ENCODE measurements around the gene ULK1. TPM values are rescaled to one million over a fixed set of nuclear protein-coding genes. Genes with fewer than 3 reads are reported as not detected.

Gene ULK1
- total RNA-seq, 1 experiment from 2014 or later = 15.7 TPM

DNA sequence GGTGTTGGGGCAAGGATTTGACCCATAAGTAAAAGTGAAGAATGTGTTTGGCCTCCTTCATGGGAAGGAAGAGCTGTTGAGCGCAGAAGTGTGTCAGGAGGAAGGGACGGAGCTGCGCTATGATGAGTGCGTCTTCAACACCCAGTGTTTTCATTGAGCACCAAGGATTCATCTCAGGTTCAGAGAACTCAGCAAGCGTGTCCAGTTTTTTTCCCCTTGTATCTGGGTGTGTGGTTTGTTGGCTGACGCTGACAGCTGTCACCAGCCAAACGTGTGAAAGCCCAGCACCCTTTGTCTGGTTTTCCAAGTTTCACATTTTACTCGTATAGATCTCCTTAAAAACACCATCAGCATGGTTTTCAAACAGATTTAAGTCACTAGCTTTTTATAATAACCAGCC, 67.6 kb downstream of the ULK1 start:
- no peak overlapping the region for H3K4me2 ChIP-seq (ENCODE audit: low read length)
- H3K27ac ChIP-seq (ENCODE audit: low read length) = no peak overlapping the region
- CTCF ChIA-PET = no interaction called here
- POLR2A ChIA-PET (ENCODE audit: unreplicated experiment) = no interaction called here
- peaks cover 87% of the 10 kb centered on the region for H3K79me2 ChIP-seq (ENCODE audit: low read length)
- H3K4me1 ChIP-seq (ENCODE audit: insufficient read depth, low read length) = peaks cover 28% of the 10 kb centered on the region
- no peak overlapping the region for H2AFZ ChIP-seq (ENCODE audit: low read length)
- peaks cover 53% of the 10 kb centered on the region for H4K20me1 ChIP-seq (ENCODE audit: low read length)
- no peaks in the 10 kb centered on the region for H3K9me3 ChIP-seq (ENCODE audit: low read length)
- H3K36me3 ChIP-seq (ENCODE audit: low read depth, low read length) = peaks cover 7% of the 10 kb centered on the region
- BruUV-seq (replicated peaks) = no TSS peak
- H3K4me3 ChIP-seq (ENCODE audit: low read length) = no peak overlapping the region
- intact Hi-C loops (cut with micrococcal nuclease) = no loop called here
- no peak for TF ChIP-seq EZH2 (IDR thresholded peaks at IDR 0.05; ENCODE audit: low read length, unreplicated experiment)
- TF ChIP-seq CTCF (conservative IDR thresholded peaks at IDR 0.05; ENCODE audit: low read depth, low read length) = no peak
- no peaks in the 10 kb centered on the region for H3K9me2 ChIP-seq (replicated peaks; ENCODE audit: low read length)
- peaks cover 5% of the 10 kb centered on the region for H3F3A ChIP-seq (ENCODE audit: low read length, unreplicated experiment)
- no peaks in the 10 kb centered on the region for H3K27me3 ChIP-seq (ENCODE audit: low read length)
- H3K9ac ChIP-seq (ENCODE audit: low read length) = no peak overlapping the region
- DNase-seq (no peak), ATAC-seq (no peak)

GRCh38 chr12:131963381-131963780, 69.0 kb downstream of the ULK1 start:
- Histone ChIP-seq H3K4me2 (ENCODE audit: low read length) (no peak overlapping the region), H4K20me1 (ENCODE audit: low read length) (peaks cover 46% of the 10 kb centered on the region), H3K27ac (ENCODE audit: low read length) (no peak overlapping the region), H3K9me2 (replicated peaks; ENCODE audit: low read length) (no peaks in the 10 kb centered on the region), H3K4me1 (ENCODE audit: insufficient read depth, low read length) (peaks cover 28% of the 10 kb centered on the region), H3K4me3 (ENCODE audit: low read length) (no peak overlapping the region), H3K27me3 (ENCODE audit: low read length) (no peaks in the 10 kb centered on the region), H3F3A (ENCODE audit: low read length, unreplicated experiment) (peaks cover 5% of the 10 kb centered on the region), H3K9me3 (ENCODE audit: low read length) (no peaks in the 10 kb centered on the region), H3K36me3 (ENCODE audit: low read depth, low read length) (peaks cover 7% of the 10 kb centered on the region), H2AFZ (ENCODE audit: low read length) (no peak overlapping the region), H3K9ac (ENCODE audit: low read length) (no peak overlapping the region), H3K79me2 (ENCODE audit: low read length) (peaks cover 87% of the 10 kb centered on the region)
- ATAC-seq (no peak), DNase-seq (no peak)
- intact Hi-C loops (cut with micrococcal nuclease) = no loop called here
- TF ChIP-seq EZH2 (IDR thresholded peaks at IDR 0.05; ENCODE audit: low read length, unreplicated experiment) (no peak), CTCF (conservative IDR thresholded peaks at IDR 0.05; ENCODE audit: low read depth, low read length) (no peak), EZH2phosphoT487 (IDR thresholded peaks at IDR 0.05; ENCODE audit: borderline replicate concordance, low read length) (no peak)
- ChIA-PET POLR2A (ENCODE audit: unreplicated experiment) (interaction anchor here (0.6 kb wide), 1 partner anchor 17 kb away, joined by 5 read pairs; no protein-coding TSS in a partner anchor), CTCF (no interaction called here)
- BruUV-seq (replicated peaks) = no TSS peak

DNA sequence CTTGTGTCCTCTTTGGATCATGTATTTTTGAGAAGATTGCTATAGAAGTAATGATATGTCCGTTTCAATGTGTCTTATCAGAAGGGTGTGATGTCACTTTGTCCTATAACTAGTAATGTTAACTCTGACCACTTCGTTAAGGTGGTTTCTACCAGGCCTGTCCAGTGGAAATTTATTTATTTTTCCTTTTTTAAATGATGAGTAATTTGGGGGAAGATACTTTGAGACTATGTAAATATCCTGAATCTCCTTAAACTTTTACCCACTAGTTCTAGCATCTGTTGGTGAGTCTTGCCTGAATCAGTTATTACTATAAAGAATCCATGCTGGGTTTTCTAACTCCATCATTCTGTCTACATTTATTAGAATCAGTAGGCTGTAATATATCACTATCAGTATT, 70.7 kb downstream of the ULK1 start:
- peak overlapping the region; percentile 65 for H3K4me2 ChIP-seq (ENCODE audit: low read length)
- DNase-seq (peak; percentile 79), ATAC-seq (peak; percentile 98)
- H3K9ac ChIP-seq (ENCODE audit: low read length) = 0 out of 2 replicates have a peak overlapping the region, but pooled peaks have one; percentile 2
- ChIA-PET CTCF (no interaction called here), POLR2A (ENCODE audit: unreplicated experiment) (no interaction called here)
- intact Hi-C loops (cut with micrococcal nuclease) = loop anchor here (1.0 kb wide), 1 partner anchor 15 kb away; no protein-coding TSS in a partner anchor
- H3K79me2 ChIP-seq (ENCODE audit: low read length) = peaks cover 87% of the 10 kb centered on the region
- no peak for TF ChIP-seq CTCF (conservative IDR thresholded peaks at IDR 0.05; ENCODE audit: low read depth, low read length)
- no peak for TF ChIP-seq EZH2phosphoT487 (IDR thresholded peaks at IDR 0.05; ENCODE audit: borderline replicate concordance, low read length)
- no peak for TF ChIP-seq EZH2 (IDR thresholded peaks at IDR 0.05; ENCODE audit: low read length, unreplicated experiment)
- peaks cover 5% of the 10 kb centered on the region for H3F3A ChIP-seq (ENCODE audit: low read length, unreplicated experiment)
- no peak overlapping the region for H2AFZ ChIP-seq (ENCODE audit: low read length)
- peaks cover 28% of the 10 kb centered on the region for H3K4me1 ChIP-seq (ENCODE audit: insufficient read depth, low read length)
- H3K36me3 ChIP-seq (ENCODE audit: low read depth, low read length) = peaks cover 7% of the 10 kb centered on the region
- peaks cover 37% of the 10 kb centered on the region for H4K20me1 ChIP-seq (ENCODE audit: low read length)
- peak overlapping the region; percentile 39 for H3K4me3 ChIP-seq (ENCODE audit: low read length)
- H3K27me3 ChIP-seq (ENCODE audit: low read length) = no peaks in the 10 kb centered on the region
- peak overlapping the region; percentile 71 for H3K27ac ChIP-seq (ENCODE audit: low read length)
- no peaks in the 10 kb centered on the region for H3K9me3 ChIP-seq (ENCODE audit: low read length)
- no TSS peak for BruUV-seq (replicated peaks)
- no peaks in the 10 kb centered on the region for H3K9me2 ChIP-seq (replicated peaks; ENCODE audit: low read length)

Measured in PC-3 (cell line).